ENCODE results near the gene GEMIN8. TPM values are rescaled to one million over a fixed set of nuclear protein-coding genes. Genes with fewer than 3 reads are reported as not detected.

GEMIN8 gene
- total RNA-seq, 1 donor from 2014 or later: 22.9 TPM

DNA sequence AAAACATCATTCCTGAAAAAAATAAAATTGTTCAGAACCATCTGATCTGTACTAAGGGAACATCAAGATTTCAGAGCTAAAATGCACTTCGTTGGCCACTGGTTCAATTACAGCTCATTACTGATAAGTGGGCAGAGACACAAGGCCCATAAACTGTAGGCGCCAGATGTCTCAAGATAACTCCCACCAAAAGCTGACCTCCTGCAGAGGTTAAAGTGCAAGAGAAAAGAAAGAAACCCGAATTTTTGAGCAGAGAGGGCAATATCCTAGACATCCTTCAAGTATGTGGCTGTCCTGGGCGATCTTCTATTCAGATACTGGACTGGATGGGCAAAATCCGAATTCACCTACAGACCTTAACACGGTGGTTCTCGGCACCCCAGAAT is 660 bp downstream of the GEMIN8 start:
- Mint-ChIP-seq H3K27ac (ENCODE audit: unreplicated experiment) (peak overlapping the region; percentile 92), H3K36me3 (ENCODE audit: unreplicated experiment) (no peaks in the 10 kb centered on the region), H3K4me3 (ENCODE audit: unreplicated experiment) (peak overlapping the region; percentile 84), H3K27me3 (ENCODE audit: unreplicated experiment) (no peaks in the 10 kb centered on the region), H3K4me1 (ENCODE audit: unreplicated experiment) (peaks cover 14% of the 10 kb centered on the region), H3K9me3 (ENCODE audit: unreplicated experiment) (no peaks in the 10 kb centered on the region)
- no peak for DNase-seq (ENCODE audit: extremely low spot score, unreplicated experiment)
- TF ChIP-seq, protein P1, sequence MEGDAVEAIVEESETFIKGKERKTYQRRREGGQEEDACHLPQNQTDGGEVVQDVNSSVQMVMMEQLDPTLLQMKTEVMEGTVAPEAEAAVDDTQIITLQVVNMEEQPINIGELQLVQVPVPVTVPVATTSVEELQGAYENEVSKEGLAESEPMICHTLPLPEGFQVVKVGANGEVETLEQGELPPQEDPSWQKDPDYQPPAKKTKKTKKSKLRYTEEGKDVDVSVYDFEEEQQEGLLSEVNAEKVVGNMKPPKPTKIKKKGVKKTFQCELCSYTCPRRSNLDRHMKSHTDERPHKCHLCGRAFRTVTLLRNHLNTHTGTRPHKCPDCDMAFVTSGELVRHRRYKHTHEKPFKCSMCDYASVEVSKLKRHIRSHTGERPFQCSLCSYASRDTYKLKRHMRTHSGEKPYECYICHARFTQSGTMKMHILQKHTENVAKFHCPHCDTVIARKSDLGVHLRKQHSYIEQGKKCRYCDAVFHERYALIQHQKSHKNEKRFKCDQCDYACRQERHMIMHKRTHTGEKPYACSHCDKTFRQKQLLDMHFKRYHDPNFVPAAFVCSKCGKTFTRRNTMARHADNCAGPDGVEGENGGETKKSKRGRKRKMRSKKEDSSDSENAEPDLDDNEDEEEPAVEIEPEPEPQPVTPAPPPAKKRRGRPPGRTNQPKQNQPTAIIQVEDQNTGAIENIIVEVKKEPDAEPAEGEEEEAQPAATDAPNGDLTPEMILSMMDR (IDR thresholded peaks at IDR 0.05): no peak

DNA sequence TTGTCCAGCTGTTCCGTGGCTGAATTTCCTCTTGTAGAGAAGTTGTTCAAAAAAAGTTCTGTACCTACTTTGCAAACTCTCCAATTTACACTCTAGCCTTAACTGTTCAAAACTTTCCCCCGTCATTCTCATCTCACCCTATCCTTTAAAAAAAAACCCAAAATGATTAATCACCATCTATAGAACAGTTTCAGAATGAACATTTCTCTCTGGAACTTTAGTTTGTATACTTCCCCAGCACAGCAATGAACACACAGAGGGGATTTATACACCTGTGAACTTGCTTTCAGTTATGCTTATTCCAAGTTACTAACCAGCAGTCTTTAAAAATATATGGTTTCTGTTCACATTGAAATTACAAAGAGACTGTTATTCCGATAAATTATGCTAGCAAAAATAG is 1.2 kb downstream of the GEMIN8 start:
- no peaks in the 10 kb centered on the region for H3K36me3 Mint-ChIP-seq (ENCODE audit: unreplicated experiment)
- H3K4me3 Mint-ChIP-seq (ENCODE audit: unreplicated experiment): peak overlapping the region; percentile 84
- DNase-seq (ENCODE audit: extremely low spot score, unreplicated experiment): no peak
- peaks cover 14% of the 10 kb centered on the region for H3K4me1 Mint-ChIP-seq (ENCODE audit: unreplicated experiment)
- no peaks in the 10 kb centered on the region for H3K27me3 Mint-ChIP-seq (ENCODE audit: unreplicated experiment)
- H3K27ac Mint-ChIP-seq (ENCODE audit: unreplicated experiment): peak overlapping the region; percentile 2
- no peaks in the 10 kb centered on the region for H3K9me3 Mint-ChIP-seq (ENCODE audit: unreplicated experiment)
- TF ChIP-seq, protein P1 (IDR thresholded peaks at IDR 0.05): no peak

DNA sequence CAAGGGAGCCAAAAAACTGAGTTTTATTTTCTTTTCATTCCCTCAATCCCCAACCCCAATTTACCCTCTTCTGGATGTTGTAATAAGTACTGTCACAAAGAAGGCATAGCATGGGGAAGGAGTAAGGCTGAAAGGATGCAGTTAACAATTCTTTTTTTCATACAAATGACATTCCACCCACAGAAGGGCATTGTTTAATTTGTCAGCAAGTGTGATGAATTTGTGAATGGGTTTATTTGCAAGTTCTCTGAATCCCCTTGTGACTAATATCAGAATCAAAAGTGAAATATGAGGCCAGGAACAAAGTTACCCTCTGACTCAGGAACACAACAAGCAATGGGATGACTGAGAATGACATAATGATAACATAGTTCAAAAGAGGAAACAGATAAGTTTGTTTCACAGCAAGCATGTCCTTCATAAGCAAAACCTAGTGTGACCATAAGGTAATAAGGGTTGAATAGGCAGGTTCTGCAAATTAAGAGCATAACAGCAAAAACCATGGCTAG is 2.1 kb downstream of the GEMIN8 start:
- Mint-ChIP-seq H3K36me3 (ENCODE audit: unreplicated experiment) (no peaks in the 10 kb centered on the region), H3K4me1 (ENCODE audit: unreplicated experiment) (peaks cover 14% of the 10 kb centered on the region), H3K4me3 (ENCODE audit: unreplicated experiment) (no peak overlapping the region), H3K27me3 (ENCODE audit: unreplicated experiment) (no peaks in the 10 kb centered on the region), H3K9me3 (ENCODE audit: unreplicated experiment) (no peaks in the 10 kb centered on the region), H3K27ac (ENCODE audit: unreplicated experiment) (no peak overlapping the region)
- TF ChIP-seq, protein P1 (IDR thresholded peaks at IDR 0.05): no peak
- no peak for DNase-seq (ENCODE audit: extremely low spot score, unreplicated experiment)

DNA sequence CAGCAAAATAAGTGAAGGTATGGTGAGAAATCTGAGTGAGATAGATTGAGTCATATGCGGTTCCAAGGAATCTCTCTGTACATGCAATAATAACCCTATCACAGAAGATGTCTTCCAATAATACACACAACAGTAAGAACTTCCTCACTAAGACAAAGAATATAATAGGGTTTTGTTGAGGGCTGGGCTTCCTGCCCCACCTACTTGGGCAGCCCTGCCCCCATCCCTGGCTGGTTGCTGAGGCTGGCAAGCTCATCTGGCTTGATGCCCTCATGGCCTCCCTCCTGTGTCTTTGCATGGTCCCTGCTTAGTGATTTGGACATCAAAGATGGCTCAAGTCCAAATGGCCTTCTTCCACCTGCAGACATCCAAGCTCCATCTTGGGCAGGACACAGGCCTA is 2.7 kb downstream of the GEMIN8 start:
- Mint-ChIP-seq H3K27me3 (ENCODE audit: unreplicated experiment) (no peaks in the 10 kb centered on the region), H3K4me3 (ENCODE audit: unreplicated experiment) (no peak overlapping the region), H3K36me3 (ENCODE audit: unreplicated experiment) (no peaks in the 10 kb centered on the region), H3K27ac (ENCODE audit: unreplicated experiment) (no peak overlapping the region), H3K9me3 (ENCODE audit: unreplicated experiment) (peaks cover 5% of the 10 kb centered on the region), H3K4me1 (ENCODE audit: unreplicated experiment) (peaks cover 14% of the 10 kb centered on the region)
- TF ChIP-seq, protein P1 (IDR thresholded peaks at IDR 0.05): no peak
- no peak for DNase-seq (ENCODE audit: extremely low spot score, unreplicated experiment)

DNA sequence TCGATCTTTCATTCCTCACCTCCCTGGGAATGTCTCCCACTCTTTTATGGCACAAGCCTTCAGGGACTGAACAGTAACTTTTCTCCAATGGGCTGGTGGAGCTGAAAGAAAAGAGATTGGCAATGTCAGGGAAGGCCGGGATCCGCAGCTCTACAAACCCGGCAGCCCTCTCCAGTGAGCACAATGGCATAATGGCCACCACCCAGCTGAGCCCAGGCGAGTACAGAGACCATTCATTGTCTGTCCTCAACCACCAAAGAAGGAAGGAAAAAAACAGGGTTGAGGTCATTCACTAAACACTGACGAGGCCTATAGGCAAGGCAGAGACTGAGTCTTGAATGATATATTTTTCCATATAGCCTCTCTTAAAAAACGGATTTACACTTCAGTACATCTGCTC is 3.6 kb downstream of the GEMIN8 start:
- Mint-ChIP-seq H3K27me3 (ENCODE audit: unreplicated experiment) (no peaks in the 10 kb centered on the region), H3K4me3 (ENCODE audit: unreplicated experiment) (no peak overlapping the region), H3K27ac (ENCODE audit: unreplicated experiment) (no peak overlapping the region), H3K9me3 (ENCODE audit: unreplicated experiment) (peaks cover 5% of the 10 kb centered on the region), H3K36me3 (ENCODE audit: unreplicated experiment) (no peaks in the 10 kb centered on the region), H3K4me1 (ENCODE audit: unreplicated experiment) (peaks cover 14% of the 10 kb centered on the region)
- DNase-seq (ENCODE audit: extremely low spot score, unreplicated experiment): no peak
- TF ChIP-seq, protein P1 (IDR thresholded peaks at IDR 0.05): no peak

All from osteocyte (in vitro differentiated cells).